Activated CD4-positive, alpha-beta T cell treated with anti-CD3 and anti-CD28 coated beads for 24 hours (primary cell): ENCODE measurements around the gene MYL12B.
A peak's percentile ranks its signal among the peaks of the same experiment; 100 is the strongest.
"Not testable (repeated sequence)": the region's sequence is repeated elsewhere in the genome, so short reads cannot be mapped to it uniquely, and the experiment has no call there.

Experiments used
- DNase-seq, 2 donors: peaks; one replicate each; pipeline ENCODE4 v3.0.0-alpha.2; 2020; ENCODE audit warnings: low read depth in 2 of 2

The MYL12B gene

GRCh38 chr18:3297025-3297984 is 35.4 kb downstream of the MYL12B start:
- DNase-seq, result peak; percentile 90

- DNase-seq, result no peak
These were observed 42.9 kb downstream of the MYL12B start for GRCh38 chr18:3304832-3305231.

- peak; percentile 8 to 28 for DNase-seq
These were observed 43.4 kb downstream of the MYL12B start for GRCh38 chr18:3305354-3305762.

- no peak for DNase-seq
These were observed 44.0 kb downstream of the MYL12B start for GRCh38 chr18:3305933-3306332.

- no peak for DNase-seq
These were observed 44.5 kb downstream of the MYL12B start for GRCh38 chr18:3306391-3306790.

- DNase-seq, result no peak
These were observed 51.8 kb downstream of the MYL12B start for GRCh38 chr18:3313685-3314084.

GRCh38 chr18:3315344-3315743 is 53.4 kb downstream of the MYL12B start:
- DNase-seq, result not testable (repeated sequence)

- no peak for DNase-seq
These were observed 57.5 kb downstream of the MYL12B start for GRCh38 chr18:3319399-3319798.

- DNase-seq, result no peak
These were observed 58.0 kb downstream of the MYL12B start for GRCh38 chr18:3319894-3320454.

GRCh38 chr18:3321133-3321812 is 59.3 kb downstream of the MYL12B start:
- no peak for DNase-seq

- DNase-seq, result no peak
These were observed 62.0 kb downstream of the MYL12B start for GRCh38 chr18:3323900-3324299.
